PC-3 (cell line): ENCODE measurements around the gene TOMM20. TPM values are rescaled to one million over a fixed set of nuclear protein-coding genes. Genes with fewer than 3 reads are reported as not detected.

Experiments used
- ATAC-seq: fragments of 200-7000 bp; cut with Tn5 transposase; 2 replicates; pipeline ENCODE4 v1.9.1; 2020; ENCODE audit warnings: mild to moderate bottlenecking, moderate library complexity
- BruUV-seq: library from RNA; stranded (reverse); fragments of 400-500 nt; replicated peaks from 2 replicates; lab custom pipeline; 2021; lab: Mats Ljungman, UMichigan
- CTCF ChIA-PET: fragments of 300-600 bp; sonication (Branson Sonifier 250); formaldehyde crosslinking; loops from one replicate; lab custom pipeline; 2022; ENCODE audit warnings: antibody characterized with exemption; lab: Charles Lee
- POLR2A ChIA-PET: fragments of 300-600 bp; sonication (Branson Sonifier 250); formaldehyde crosslinking; loops from one replicate; lab custom pipeline; 2022; ENCODE audit warnings: antibody characterized with exemption; ENCODE audit not compliant: unreplicated experiment; lab: Charles Lee
- DNase-seq: peaks from one replicate; pipeline ENCODE4 v3.0.0-alpha.2; 2015
- H2AFZ ChIP-seq: fragments of 300-600 bp; sonication (generic); 2 replicates; pipeline ENCODE4 v1.6.0; 2016; ENCODE audit warnings: antibody characterized with exemption, low read length
- H3F3A ChIP-seq: fragments of 300-600 bp; sonication (generic); one replicate; pipeline ENCODE4 v1.6.0; 2017; ENCODE audit warnings: antibody characterized with exemption, low read length, control low read depth, mild to moderate bottlenecking; ENCODE audit not compliant: unreplicated experiment
- H3K27ac ChIP-seq: fragments of 300-600 bp; sonication (generic); 2 replicates; pipeline ENCODE4 v1.5.1; 2016; ENCODE audit warnings: mild to moderate bottlenecking, low read length
- H3K27me3 ChIP-seq: fragments of 300-600 bp; sonication (generic); 2 replicates; pipeline ENCODE4 v1.6.1; 2016; ENCODE audit warnings: low read length, mixed read lengths
- H3K36me3 ChIP-seq: fragments of 300-600 bp; sonication (generic); 2 replicates; pipeline ENCODE4 v1.6.1; 2016; ENCODE audit warnings: low read depth, mixed run types, low read length, mixed read lengths
- H3K4me1 ChIP-seq: fragments of 300-600 bp; sonication (generic); 2 replicates; pipeline ENCODE4 v1.5.1; 2016; ENCODE audit warnings: low read length; ENCODE audit not compliant: insufficient read depth
- H3K4me2 ChIP-seq: fragments of 300-600 bp; sonication (generic); 2 replicates; pipeline ENCODE4 v1.6.0; 2016; ENCODE audit warnings: low read length
- H3K4me3 ChIP-seq: fragments of 300-600 bp; sonication (generic); 2 replicates; pipeline ENCODE4 v1.5.1; 2016; ENCODE audit warnings: mild to moderate bottlenecking, low read length, mixed read lengths
- H3K79me2 ChIP-seq: fragments of 300-600 bp; sonication (generic); 2 replicates; pipeline ENCODE4 v1.6.1; 2017; ENCODE audit warnings: low read length, mixed read lengths
- H3K9ac ChIP-seq: fragments of 300-600 bp; sonication (generic); 2 replicates; pipeline ENCODE4 v1.6.0; 2016; ENCODE audit warnings: mild to moderate bottlenecking, low read length
- H3K9me2 ChIP-seq: fragments of 300-600 bp; sonication (generic); replicated peaks from 2 replicates; pipeline ENCODE4 v1.6.1; 2016; ENCODE audit warnings: mixed run types, low read length, mixed read lengths
- H3K9me3 ChIP-seq: fragments of 300-600 bp; sonication (generic); 2 replicates; pipeline ENCODE4 v1.6.1; 2016; ENCODE audit warnings: low read length, mixed read lengths
- H4K20me1 ChIP-seq: fragments of 300-600 bp; sonication (generic); 2 replicates; pipeline ENCODE4 v1.6.1; 2016; ENCODE audit warnings: low read length, mixed read lengths
- EZH2 ChIP-seq: fragments of 300-600 bp; sonication (generic); IDR thresholded peaks from one replicate; pipeline ENCODE4 v1.6.1; 2017; ENCODE audit warnings: antibody characterized with exemption, mild to moderate bottlenecking, low read length; ENCODE audit not compliant: unreplicated experiment
- EZH2phosphoT487 ChIP-seq: fragments of 300-600 bp; sonication (generic); IDR thresholded peaks from 2 replicates; pipeline ENCODE4 v1.6.1; 2018; ENCODE audit warnings: mild to moderate bottlenecking, antibody characterized with exemption, low read length, borderline replicate concordance
- intact Hi-C: fragments of 100-400 bp; cut with micrococcal nuclease; formaldehyde crosslinking; loops from 2 replicates; pipeline ENCODE4 v1.9.0; 2023
- total RNA-seq: library from RNA; depleted of rRNA; stranded (reverse); fragments of >200 nt; gene quantifications from 2 replicates; pipeline ENCODE4 v1.2.3, GENCODE V29; 2014
- TF ChIP-seq, protein P1 (sequence below): fragments of 300-600 bp; sonication (generic); conservative IDR thresholded peaks from 2 replicates; pipeline ENCODE4 v1.5.1; 2017; ENCODE audit warnings: antibody characterized with exemption, low read depth, mild to moderate bottlenecking, low read length

The TOMM20 gene
- total RNA-seq, 1 experiment from 2014 or later: 48.0 TPM

GRCh38 chr1:235077571-235078479, 50.8 kb downstream of the TOMM20 start:
- no TSS peak for BruUV-seq
- no peaks in the 10 kb centered on the region for H3K9me2 ChIP-seq
- H3K4me2 ChIP-seq: peak overlapping the region; percentile 68; the same call in 1 of the 2 replicates
- intact Hi-C loops: no loop called here
- no peaks in the 10 kb centered on the region for H3K27me3 ChIP-seq
- 0 out of 2 replicates have a peak overlapping the region, but pooled peaks have one; percentile 15 for H3K9ac ChIP-seq
- no peaks in the 10 kb centered on the region; the same call in 1 of the 2 replicates for H3K36me3 ChIP-seq
- no peak overlapping the region for H2AFZ ChIP-seq
- no peak for DNase-seq
- peaks cover 63% of the 10 kb centered on the region for H3K4me1 ChIP-seq
- no peaks in the 10 kb centered on the region for H4K20me1 ChIP-seq
- no peak overlapping the region for H3K4me3 ChIP-seq
- ChIA-PET POLR2A (no interaction called here), CTCF (no interaction called here)
- H3K9me3 ChIP-seq: no peaks in the 10 kb centered on the region
- no peak for ATAC-seq
- TF ChIP-seq, protein P1, sequence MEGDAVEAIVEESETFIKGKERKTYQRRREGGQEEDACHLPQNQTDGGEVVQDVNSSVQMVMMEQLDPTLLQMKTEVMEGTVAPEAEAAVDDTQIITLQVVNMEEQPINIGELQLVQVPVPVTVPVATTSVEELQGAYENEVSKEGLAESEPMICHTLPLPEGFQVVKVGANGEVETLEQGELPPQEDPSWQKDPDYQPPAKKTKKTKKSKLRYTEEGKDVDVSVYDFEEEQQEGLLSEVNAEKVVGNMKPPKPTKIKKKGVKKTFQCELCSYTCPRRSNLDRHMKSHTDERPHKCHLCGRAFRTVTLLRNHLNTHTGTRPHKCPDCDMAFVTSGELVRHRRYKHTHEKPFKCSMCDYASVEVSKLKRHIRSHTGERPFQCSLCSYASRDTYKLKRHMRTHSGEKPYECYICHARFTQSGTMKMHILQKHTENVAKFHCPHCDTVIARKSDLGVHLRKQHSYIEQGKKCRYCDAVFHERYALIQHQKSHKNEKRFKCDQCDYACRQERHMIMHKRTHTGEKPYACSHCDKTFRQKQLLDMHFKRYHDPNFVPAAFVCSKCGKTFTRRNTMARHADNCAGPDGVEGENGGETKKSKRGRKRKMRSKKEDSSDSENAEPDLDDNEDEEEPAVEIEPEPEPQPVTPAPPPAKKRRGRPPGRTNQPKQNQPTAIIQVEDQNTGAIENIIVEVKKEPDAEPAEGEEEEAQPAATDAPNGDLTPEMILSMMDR: no peak
- no peaks in the 10 kb centered on the region for H3K79me2 ChIP-seq
- peak overlapping the region; percentile 95 for H3K27ac ChIP-seq
- H3F3A ChIP-seq: peaks cover 12% of the 10 kb centered on the region

DNA sequence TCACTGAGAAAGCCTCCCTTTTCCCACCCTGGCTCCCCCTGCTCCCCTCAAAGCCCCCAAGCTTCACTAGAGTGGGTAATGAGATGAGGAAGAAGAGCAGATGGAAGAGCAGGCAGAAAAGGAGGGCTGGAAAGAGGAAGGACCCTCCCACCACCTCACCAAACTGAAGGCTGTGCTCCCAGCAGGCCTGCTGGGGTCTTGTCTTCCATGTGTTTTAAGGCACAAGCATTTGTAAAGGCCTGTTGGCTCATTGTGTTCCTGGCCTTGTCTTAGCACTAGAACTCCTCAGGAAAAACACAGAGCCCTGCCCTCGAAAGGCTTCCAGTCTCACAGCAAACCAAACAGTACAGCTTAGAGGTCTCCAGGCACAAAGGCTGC, 51.5 kb downstream of the TOMM20 start:
- DNase-seq: no peak
- ATAC-seq: no peak
- Histone ChIP-seq H2AFZ (no peak overlapping the region), H3K4me2 (no peak overlapping the region), H3K9ac (peak overlapping the region; percentile 15; the same call in 1 of the 2 replicates), H3K27ac (peak overlapping the region; percentile 95), H3K36me3 (no peaks in the 10 kb centered on the region; the same call in 1 of the 2 replicates), H4K20me1 (no peaks in the 10 kb centered on the region), H3K4me3 (no peak overlapping the region), H3K9me2 (no peaks in the 10 kb centered on the region), H3K27me3 (no peaks in the 10 kb centered on the region), H3K9me3 (no peaks in the 10 kb centered on the region), H3K79me2 (no peaks in the 10 kb centered on the region), H3F3A (peaks cover 12% of the 10 kb centered on the region), H3K4me1 (peaks cover 68% of the 10 kb centered on the region)
- ChIA-PET CTCF (no interaction called here), POLR2A (interaction anchor here (0.6 kb wide), 1 partner anchor 605 kb away, joined by 4 read pairs; no protein-coding TSS in a partner anchor)
- intact Hi-C loops: no loop called here
- no TSS peak for BruUV-seq
- TF ChIP-seq EZH2phosphoT487: no peak
- TF ChIP-seq, protein P1: no peak
- no peak for TF ChIP-seq EZH2
